HTR-8/SVneo (cell line): ENCODE data around the gene ABCA4.
"Not testable (repeated sequence)": the region's sequence is repeated elsewhere in the genome, so short reads cannot be mapped to it uniquely, and the experiment has no call there.

Experiments
- DNase-seq: peaks from one replicate; pipeline ENCODE4 v3.0.0; 2011; ENCODE audit warnings: low spot score, mixed read lengths; ENCODE audit not compliant: insufficient read length
- FAIRE-seq: peaks from 2 replicates; lab custom pipeline; 2011; peaks lifted over from hg19 to GRCh38; lab: Jason Lieb, UNC

The ABCA4 gene

GRCh38 chr1:93965256-93965655 lies 155.7 kb downstream of the ABCA4 start:
- peak; percentile 33 for FAIRE-seq
- DNase-seq = no peak

GRCh38 chr1:93964777-93965200 lies 156.2 kb downstream of the ABCA4 start:
- DNase-seq = no peak
- no peak for FAIRE-seq

- DNase-seq (no peak), FAIRE-seq (no peak)
Observed at GRCh38 chr1:93964096-93964776, 156.7 kb downstream of the ABCA4 start.

- DNase-seq = no peak
- no peak for FAIRE-seq
Observed at GRCh38 chr1:93963585-93963984, 157.4 kb downstream of the ABCA4 start.

GRCh38 chr1:93961906-93962305 lies 159.0 kb downstream of the ABCA4 start:
- no peak for FAIRE-seq
- no peak for DNase-seq

GRCh38 chr1:93961443-93961842 lies 159.5 kb downstream of the ABCA4 start:
- FAIRE-seq (no peak), DNase-seq (no peak)

GRCh38 chr1:93960641-93961147 lies 160.3 kb downstream of the ABCA4 start:
- FAIRE-seq = peak; percentile 28

GRCh38 chr1:93959413-93959812 lies 161.5 kb downstream of the ABCA4 start:
- no peak for FAIRE-seq

More at GRCh38 chr1:93960641-93961147, 160.3 kb downstream of the ABCA4 start:
- peak; percentile 56 for DNase-seq

GRCh38 chr1:93958726-93959100 lies 162.2 kb downstream of the ABCA4 start:
- FAIRE-seq = no peak

More at GRCh38 chr1:93959413-93959812, 161.5 kb downstream of the ABCA4 start:
- no peak for DNase-seq

GRCh38 chr1:93958032-93958725 lies 162.8 kb downstream of the ABCA4 start:
- no peak for FAIRE-seq
- no peak for DNase-seq

More at GRCh38 chr1:93958726-93959100, 162.2 kb downstream of the ABCA4 start:
- DNase-seq = no peak

- DNase-seq (no peak), FAIRE-seq (no peak)
Observed at GRCh38 chr1:93955765-93956164, 165.2 kb downstream of the ABCA4 start.

- DNase-seq, FAIRE-seq: not testable (repeated sequence)
Observed at GRCh38 chr1:93947002-93947686, 173.8 kb downstream of the ABCA4 start.
